ENCODE data around the gene CNPY4.

DNA sequence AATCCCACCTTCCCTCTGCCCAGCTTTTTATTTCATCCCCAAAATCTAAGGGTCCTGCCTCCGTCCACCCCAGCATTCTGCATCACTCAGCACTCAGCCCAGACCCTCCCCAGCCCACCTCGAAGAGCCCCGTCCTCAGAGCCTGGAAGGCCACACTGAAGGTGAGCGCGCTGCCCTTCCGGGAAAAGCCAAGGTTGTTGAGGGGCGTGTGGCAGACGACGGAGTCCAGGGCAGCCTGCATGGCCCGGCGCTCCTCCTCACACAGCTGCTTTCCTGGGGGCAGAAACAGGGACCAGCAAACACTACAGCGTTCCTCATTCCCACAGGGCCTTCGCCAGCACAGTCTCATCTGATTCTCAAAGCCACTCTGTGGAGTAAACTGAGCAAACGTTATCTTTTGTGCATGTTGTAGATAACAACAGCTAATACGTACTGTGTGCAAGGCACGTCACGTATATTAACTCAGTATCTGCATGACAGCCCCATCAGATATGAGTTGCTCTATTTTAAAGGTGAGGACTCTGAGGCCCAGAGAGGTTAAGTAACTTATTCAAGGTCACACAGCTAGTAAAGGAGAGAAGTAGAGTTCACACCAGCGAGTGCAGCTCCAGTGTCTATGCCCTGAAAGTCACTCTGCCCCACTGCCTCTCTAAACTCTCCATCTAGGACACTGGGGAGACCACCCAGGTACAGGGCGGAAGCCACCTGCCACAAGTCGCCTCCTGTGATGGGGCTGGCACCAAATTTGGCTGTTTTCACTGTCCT, 36.3 kb downstream of the CNPY4 start:
- TF ChIP-seq, protein P1, sequence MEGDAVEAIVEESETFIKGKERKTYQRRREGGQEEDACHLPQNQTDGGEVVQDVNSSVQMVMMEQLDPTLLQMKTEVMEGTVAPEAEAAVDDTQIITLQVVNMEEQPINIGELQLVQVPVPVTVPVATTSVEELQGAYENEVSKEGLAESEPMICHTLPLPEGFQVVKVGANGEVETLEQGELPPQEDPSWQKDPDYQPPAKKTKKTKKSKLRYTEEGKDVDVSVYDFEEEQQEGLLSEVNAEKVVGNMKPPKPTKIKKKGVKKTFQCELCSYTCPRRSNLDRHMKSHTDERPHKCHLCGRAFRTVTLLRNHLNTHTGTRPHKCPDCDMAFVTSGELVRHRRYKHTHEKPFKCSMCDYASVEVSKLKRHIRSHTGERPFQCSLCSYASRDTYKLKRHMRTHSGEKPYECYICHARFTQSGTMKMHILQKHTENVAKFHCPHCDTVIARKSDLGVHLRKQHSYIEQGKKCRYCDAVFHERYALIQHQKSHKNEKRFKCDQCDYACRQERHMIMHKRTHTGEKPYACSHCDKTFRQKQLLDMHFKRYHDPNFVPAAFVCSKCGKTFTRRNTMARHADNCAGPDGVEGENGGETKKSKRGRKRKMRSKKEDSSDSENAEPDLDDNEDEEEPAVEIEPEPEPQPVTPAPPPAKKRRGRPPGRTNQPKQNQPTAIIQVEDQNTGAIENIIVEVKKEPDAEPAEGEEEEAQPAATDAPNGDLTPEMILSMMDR (IDR thresholded peaks at IDR 0.05) = no peak
- TF ChIP-seq POLR2A (IDR thresholded peaks at IDR 0.05) = no peak

Measured in esophagus squamous epithelium (tissue), 4 donors.